ENCODE results near the gene NEU2.
"Not testable (repeated sequence)": the region's sequence is repeated elsewhere in the genome, so short reads cannot be mapped to it uniquely, and the experiment has no call there.

Gene NEU2

GRCh38 chr2:233052517-233052916 is 20.0 kb downstream of the NEU2 start:
- in situ Hi-C loops (cut with HindIII; ENCODE audit: low sequenced_read_pairs) = not testable (repeated sequence)

- in situ Hi-C loops (cut with HindIII; ENCODE audit: low sequenced_read_pairs) = no loop called here
Measured at GRCh38 chr2:233053928-233054784, 21.7 kb downstream of the NEU2 start.

- in situ Hi-C loops (cut with HindIII; ENCODE audit: low sequenced_read_pairs) = no loop called here
Measured at GRCh38 chr2:233055362-233055761, 22.9 kb downstream of the NEU2 start.

DNA sequence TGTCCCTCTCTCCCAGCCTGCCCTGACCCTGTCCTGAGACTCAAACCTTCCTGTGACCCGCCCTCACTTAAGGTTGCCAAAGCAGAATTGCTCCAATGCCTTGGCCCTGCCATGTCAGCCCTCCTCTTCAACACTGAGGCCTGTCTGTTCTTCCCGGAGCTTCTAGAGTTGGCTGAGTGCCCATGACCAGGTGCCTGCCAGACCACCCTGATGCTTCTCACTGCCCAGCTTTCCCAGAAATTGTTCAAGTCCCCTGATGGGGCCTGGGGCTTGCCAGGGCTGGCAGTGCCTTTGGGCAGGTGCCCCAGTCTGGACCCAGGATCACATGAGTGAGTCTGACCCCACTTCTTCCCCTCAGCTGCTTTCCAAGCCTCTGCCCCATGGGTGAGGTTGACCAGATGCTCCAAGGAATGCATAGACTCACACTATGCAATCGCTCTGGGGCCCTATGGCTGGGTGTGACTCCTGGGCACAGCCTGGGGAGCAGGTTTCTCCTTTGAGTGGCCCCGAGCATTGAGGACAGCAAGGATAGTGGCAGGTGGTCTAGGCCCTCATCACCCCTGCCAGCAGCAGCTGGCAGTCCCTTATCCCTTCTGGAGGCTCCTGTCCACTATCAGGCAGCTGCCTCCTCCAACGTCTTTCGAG is 24.6 kb downstream of the NEU2 start:
- in situ Hi-C loops (cut with HindIII; ENCODE audit: low sequenced_read_pairs) = no loop called here

DNA sequence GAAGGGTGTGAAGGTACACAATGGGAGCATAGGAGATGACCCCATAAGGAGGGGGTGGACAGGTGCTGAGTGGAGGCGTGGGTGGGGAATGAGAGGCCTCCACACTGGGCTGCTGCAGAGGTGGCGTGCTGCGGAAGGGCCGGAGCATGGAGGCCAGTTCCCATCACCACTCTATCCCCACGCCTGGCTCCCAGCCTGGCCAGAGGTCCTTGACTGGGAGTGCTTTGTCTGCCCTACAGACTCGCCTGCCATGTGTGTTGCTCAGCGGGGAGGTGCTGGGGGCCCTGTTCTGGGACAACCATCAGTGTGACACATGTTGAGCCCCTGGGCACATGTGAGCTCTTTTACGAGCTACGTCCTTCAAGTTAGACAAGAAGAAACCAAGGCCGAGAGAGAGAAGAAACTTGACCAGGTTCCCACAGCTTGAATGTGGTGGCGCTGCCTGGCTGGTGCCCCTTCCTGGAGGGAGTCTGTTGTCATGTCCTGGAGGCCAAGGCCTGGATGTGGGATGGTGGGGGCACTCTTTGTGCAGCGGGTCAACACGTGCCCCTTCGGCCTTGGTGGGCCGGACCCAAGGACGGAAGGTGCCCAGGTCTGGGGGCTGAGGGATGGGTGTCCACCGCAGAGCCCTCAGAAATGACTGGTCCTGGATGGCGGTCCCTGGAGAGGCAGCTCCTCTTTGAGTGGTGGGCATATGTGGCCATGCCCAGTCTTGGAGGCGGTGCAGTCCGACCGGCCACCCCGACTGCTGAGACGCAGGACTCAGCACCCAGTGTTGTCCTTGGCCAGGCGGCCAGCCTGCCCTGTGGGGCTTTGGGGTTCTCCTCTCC is 26.5 kb downstream of the NEU2 start:
- in situ Hi-C loops (cut with HindIII; ENCODE audit: low sequenced_read_pairs) = no loop called here

DNA sequence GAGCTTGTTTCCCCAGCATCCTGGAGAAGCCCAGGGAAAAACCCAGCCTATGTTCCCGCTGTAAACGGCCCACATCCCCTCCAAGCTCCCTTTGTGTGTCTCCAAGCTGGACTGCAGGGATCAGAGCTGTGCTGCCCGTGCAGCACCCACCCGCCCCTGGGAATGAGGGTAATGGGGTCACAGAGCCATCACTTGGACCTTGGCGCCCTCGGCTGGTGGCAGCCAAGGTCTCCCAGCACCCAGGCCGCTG is 27.0 kb downstream of the NEU2 start:
- in situ Hi-C loops (cut with HindIII; ENCODE audit: low sequenced_read_pairs) = no loop called here

- in situ Hi-C loops (cut with HindIII; ENCODE audit: low sequenced_read_pairs) = loop anchor here (5.0 kb wide), 1 partner anchor 58 kb away; no protein-coding TSS in a partner anchor
Measured at GRCh38 chr2:233059797-233060500, 27.5 kb downstream of the NEU2 start, which contains the start of gene INPP5D. INPP5D (plus strand) TSS chr2:233060342; CDS start chr2:233060479, 137 bp downstream.

- in situ Hi-C loops (cut with HindIII; ENCODE audit: low sequenced_read_pairs) = loop anchor here (5.0 kb wide), 1 partner anchor 58 kb away; no protein-coding TSS in a partner anchor
Measured at GRCh38 chr2:233060501-233060979, 28.1 kb downstream of the NEU2 start.

GRCh38 chr2:233060980-233061590 is 28.6 kb downstream of the NEU2 start:
- in situ Hi-C loops (cut with HindIII; ENCODE audit: low sequenced_read_pairs) = loop anchor here (5.0 kb wide), 1 partner anchor 59 kb away; no protein-coding TSS in a partner anchor

DNA sequence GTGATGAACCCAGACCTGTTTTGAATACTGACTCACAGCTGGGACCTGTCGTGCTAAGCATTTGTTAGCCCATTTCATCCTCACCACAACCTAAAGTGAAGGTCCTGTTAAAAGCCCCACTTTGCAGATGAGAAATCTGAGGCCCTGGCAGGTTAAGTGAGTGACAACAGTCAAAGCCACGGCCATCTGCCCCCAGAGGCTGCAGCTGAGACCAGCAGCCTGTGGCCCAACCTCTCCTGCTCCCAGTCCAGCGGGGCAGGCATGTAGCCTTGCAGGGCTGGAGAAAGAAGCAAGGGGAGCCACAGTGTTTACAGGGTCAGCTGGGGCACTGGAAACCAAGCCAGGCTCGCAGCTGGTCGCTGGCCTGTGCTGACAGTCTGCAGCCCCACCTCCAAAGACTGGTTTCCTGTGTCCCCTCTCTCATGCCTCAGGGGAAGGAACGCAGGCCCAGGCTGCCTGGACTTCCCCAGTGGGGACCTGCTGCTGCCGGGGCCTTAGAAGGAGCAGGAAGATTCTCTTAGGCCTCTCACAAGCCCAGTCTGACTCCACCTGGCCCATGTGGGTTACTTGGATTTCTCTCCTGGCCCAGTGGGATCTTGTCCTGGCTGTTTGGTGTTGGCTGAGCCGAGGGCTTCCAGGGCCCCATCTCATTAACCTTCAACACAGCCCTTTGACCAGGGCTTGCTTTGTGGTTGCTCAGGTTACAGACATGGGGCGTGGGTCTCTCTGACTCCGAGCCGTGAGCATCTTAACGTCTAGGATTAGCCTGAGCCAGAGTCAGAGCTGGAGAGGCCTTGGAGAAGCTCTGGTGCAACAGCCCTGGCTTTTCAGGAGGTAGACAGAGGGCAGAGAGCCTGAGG is 29.3 kb downstream of the NEU2 start:
- in situ Hi-C loops (cut with HindIII; ENCODE audit: low sequenced_read_pairs) = loop anchor here (5.0 kb wide), 1 partner anchor 60 kb away; no protein-coding TSS in a partner anchor

- in situ Hi-C loops (cut with HindIII; ENCODE audit: low sequenced_read_pairs) = loop anchor here (5.0 kb wide), 1 partner anchor 60 kb away; no protein-coding TSS in a partner anchor
Measured at GRCh38 chr2:233062451-233062850, 30.0 kb downstream of the NEU2 start.

GRCh38 chr2:233062946-233063268 is 30.4 kb downstream of the NEU2 start:
- in situ Hi-C loops (cut with HindIII; ENCODE audit: low sequenced_read_pairs) = loop anchor here (5.0 kb wide), 1 partner anchor 61 kb away; no protein-coding TSS in a partner anchor

- in situ Hi-C loops (cut with HindIII; ENCODE audit: low sequenced_read_pairs) = loop anchor here (5.0 kb wide), 1 partner anchor 61 kb away; no protein-coding TSS in a partner anchor
Measured at GRCh38 chr2:233063269-233063975, 30.9 kb downstream of the NEU2 start.

DNA sequence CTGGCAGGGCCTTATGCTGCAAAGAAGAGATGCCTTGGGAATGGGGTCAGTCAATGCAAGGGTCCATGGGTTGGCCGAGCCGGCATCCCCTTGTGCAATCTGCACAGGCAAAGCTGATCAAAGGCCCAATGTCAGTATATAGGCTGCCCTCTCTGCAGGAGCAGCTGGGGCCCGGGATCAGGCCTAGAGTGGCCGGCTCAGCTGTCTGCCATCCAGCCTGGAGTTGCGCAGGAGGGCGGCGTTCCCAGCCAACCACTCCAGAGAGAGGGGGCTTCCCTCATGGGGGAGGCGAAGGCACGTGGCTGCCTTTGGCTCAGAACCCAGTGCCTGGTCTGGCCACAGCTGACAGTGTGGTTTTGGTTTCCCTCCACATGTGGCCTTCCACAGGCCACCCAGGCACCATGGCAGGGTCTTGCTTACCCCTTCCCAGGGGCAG is 31.5 kb downstream of the NEU2 start:
- in situ Hi-C loops (cut with HindIII; ENCODE audit: low sequenced_read_pairs) = loop anchor here (5.0 kb wide), 1 partner anchor 62 kb away; no protein-coding TSS in a partner anchor

- in situ Hi-C loops (cut with HindIII; ENCODE audit: low sequenced_read_pairs) = loop anchor here (5.0 kb wide), 1 partner anchor 62 kb away; no protein-coding TSS in a partner anchor
Measured at GRCh38 chr2:233064530-233065199, 32.2 kb downstream of the NEU2 start.

GRCh38 chr2:233065200-233065589 is 32.7 kb downstream of the NEU2 start:
- in situ Hi-C loops (cut with HindIII; ENCODE audit: low sequenced_read_pairs) = not testable (repeated sequence)

- in situ Hi-C loops (cut with HindIII; ENCODE audit: low sequenced_read_pairs) = no loop called here
Measured at GRCh38 chr2:233065954-233066470, 33.5 kb downstream of the NEU2 start.

Measured in endothelial cell of hepatic sinusoid (primary cell).